HepG2 (cell line): ENCODE results near the gene SMYD4.

ENCODE experiments used
- CTCF ChIP-seq: sonication (generic); formaldehyde crosslinking; IDR thresholded peaks from 2 replicates; pipeline ENCODE4 v1.5.0; 2020; ENCODE audit warnings: mild to moderate bottlenecking, missing genetic modification reagents, moderate library complexity
- ETV5 ChIP-seq: IDR thresholded peaks from 2 replicates; pipeline ENCODE4 v1.6.1; 2018; ENCODE audit warnings: missing biosample characterization, missing genetic modification reagents, inconsistent platforms, borderline replicate concordance
- EZH2 ChIP-seq: conservative IDR thresholded peaks from 2 replicates; pipeline ENCODE4 v1.6.1; 2012; ENCODE audit warnings: mild to moderate bottlenecking, low read depth, low read length, moderate library complexity
- KDM1A ChIP-seq: IDR thresholded peaks from 2 replicates; pipeline ENCODE4 v1.6.1; 2016; ENCODE audit warnings: missing compliant biosample characterization
- POLR2A ChIP-seq, 2 experiments: IDR thresholded peaks; 2 replicates each; pipeline ENCODE4 v1.6.1; 2011; ENCODE audit warnings: low read depth in 2 of 2, low read length in 2 of 2, mild to moderate bottlenecking in 1 of 2, moderate library complexity in 1 of 2; ENCODE audit not compliant: insufficient read depth in 1 of 2
- POLR2AphosphoS5 ChIP-seq: IDR thresholded peaks from 2 replicates; pipeline ENCODE4 v1.6.1; 2012; ENCODE audit warnings: low read depth, low read length
- TAF1 ChIP-seq: sonication (generic); formaldehyde crosslinking; IDR thresholded peaks from 2 replicates; pipeline ENCODE4 v1.4.0; 2020; ENCODE audit warnings: missing genetic modification reagents
- XRCC5 ChIP-seq: fragments of 200-400 bp; formaldehyde crosslinking; optimal IDR thresholded peaks from 2 replicates; pipeline ENCODE3; 2017; ENCODE audit warnings: mild to moderate bottlenecking, low read length
- ZNF136 ChIP-seq: sonication (generic); formaldehyde crosslinking; IDR thresholded peaks from 2 replicates; pipeline ENCODE4 v1.8.1; 2022; ENCODE audit warnings: low read depth, mild to moderate bottlenecking, moderate library complexity, missing genetic modification reagents
- ZNF841 ChIP-seq: sonication (generic); formaldehyde crosslinking; IDR thresholded peaks from 2 replicates; pipeline ENCODE4 v1.8.1; 2023; ENCODE audit warnings: missing genetic modification reagents, borderline replicate concordance
- TF ChIP-seq, protein P1 (sequence below): sonication (generic); formaldehyde crosslinking; IDR thresholded peaks from 2 replicates; pipeline ENCODE4 v1.5.0; 2020; ENCODE audit warnings: missing genetic modification reagents

DNA sequence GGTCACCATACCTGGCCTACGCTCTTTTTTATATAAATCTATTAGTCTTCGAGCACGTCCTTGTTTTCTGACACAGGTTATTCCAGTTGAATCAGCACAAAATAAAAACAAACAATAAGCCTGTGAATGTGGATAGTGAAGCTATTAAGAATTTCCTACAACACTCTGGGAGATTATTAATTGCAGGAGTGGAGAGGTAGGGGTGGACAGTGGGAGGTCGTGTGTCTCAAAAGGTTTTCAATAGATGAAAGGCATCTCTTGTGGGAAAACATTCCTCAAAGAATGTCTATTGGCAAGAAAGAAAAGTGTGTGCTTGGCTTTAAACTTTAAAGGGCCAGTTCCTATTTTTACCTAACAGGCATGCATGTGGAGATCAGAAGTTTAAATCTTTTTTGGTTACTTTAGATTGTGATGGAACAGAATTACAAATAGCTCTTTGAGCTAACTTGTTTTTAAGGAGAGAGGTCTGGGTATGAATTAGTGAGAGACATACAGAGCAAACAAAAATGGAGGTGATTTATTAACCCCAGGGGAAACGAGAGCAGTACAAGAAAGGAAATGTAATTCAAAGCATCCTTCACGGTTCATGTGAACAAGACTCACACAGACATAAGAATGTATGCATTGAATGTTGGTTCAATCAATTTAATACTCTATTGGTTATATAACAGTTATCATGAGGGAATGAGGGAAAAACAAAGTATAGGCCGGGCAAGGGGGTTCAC, 9.0 kb downstream of the SMYD4 start:
- no peak for TF ChIP-seq POLR2AphosphoS5
- no peak for TF ChIP-seq ETV5 (CRISPR knock-in tag)
- TF ChIP-seq, protein P1, sequence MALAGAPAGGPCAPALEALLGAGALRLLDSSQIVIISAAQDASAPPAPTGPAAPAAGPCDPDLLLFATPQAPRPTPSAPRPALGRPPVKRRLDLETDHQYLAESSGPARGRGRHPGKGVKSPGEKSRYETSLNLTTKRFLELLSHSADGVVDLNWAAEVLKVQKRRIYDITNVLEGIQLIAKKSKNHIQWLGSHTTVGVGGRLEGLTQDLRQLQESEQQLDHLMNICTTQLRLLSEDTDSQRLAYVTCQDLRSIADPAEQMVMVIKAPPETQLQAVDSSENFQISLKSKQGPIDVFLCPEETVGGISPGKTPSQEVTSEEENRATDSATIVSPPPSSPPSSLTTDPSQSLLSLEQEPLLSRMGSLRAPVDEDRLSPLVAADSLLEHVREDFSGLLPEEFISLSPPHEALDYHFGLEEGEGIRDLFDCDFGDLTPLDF = no peak
- TF ChIP-seq POLR2A (IDR thresholded peaks at IDR 0.05; ENCODE audit: insufficient read depth in 1 of 2, low read depth in 2 of 2, low read length in 2 of 2) = no peak
- TF ChIP-seq CTCF (CRISPR knock-in tag) = no peak
- TF ChIP-seq TAF1 = no peak
- no peak for TF ChIP-seq ZNF841 (CRISPR knock-in tag)
- no peak for TF ChIP-seq EZH2
- TF ChIP-seq XRCC5 = no peak
- TF ChIP-seq ZNF136 (CRISPR knock-in tag) = no peak
- TF ChIP-seq KDM1A (CRISPR knock-in tag) = no peak
